NAMALWA (cell line): ENCODE data around the gene TPRKB.
"Not testable (repeated sequence)": the region's sequence is repeated elsewhere in the genome, so short reads cannot be mapped to it uniquely, and the experiment has no call there.

Experiments used
- DNase-seq: peaks from one replicate; pipeline ENCODE4 v3.0.0-alpha.2; 2015; ENCODE audit warnings: low spot score

TPRKB gene

GRCh38 chr2:73700131-73700611 is 37.0 kb downstream of the TPRKB start:
- DNase-seq = no peak

GRCh38 chr2:73699437-73699836 is 37.7 kb downstream of the TPRKB start:
- DNase-seq = no peak

- no peak for DNase-seq
Observed at GRCh38 chr2:73698101-73698500, 39.0 kb downstream of the TPRKB start.

- DNase-seq = no peak
Observed at GRCh38 chr2:73697606-73698005, 39.5 kb downstream of the TPRKB start.

- not testable (repeated sequence) for DNase-seq
Observed at GRCh38 chr2:73696985-73697384, 40.2 kb downstream of the TPRKB start.

GRCh38 chr2:73696521-73696920 is 40.6 kb downstream of the TPRKB start:
- not testable (repeated sequence) for DNase-seq

- peak; percentile 60 for DNase-seq
Observed at GRCh38 chr2:73690372-73691088, 46.6 kb downstream of the TPRKB start.

GRCh38 chr2:73688494-73688893 is 48.7 kb downstream of the TPRKB start:
- DNase-seq = not testable (repeated sequence)

- no peak for DNase-seq
Observed at GRCh38 chr2:73685764-73686438, 51.2 kb downstream of the TPRKB start.

GRCh38 chr2:73684905-73685304 is 52.2 kb downstream of the TPRKB start:
- not testable (repeated sequence) for DNase-seq

GRCh38 chr2:73684325-73684724 is 52.8 kb downstream of the TPRKB start:
- DNase-seq = not testable (repeated sequence)

- DNase-seq = peak; percentile 69
Observed at GRCh38 chr2:73679951-73680571, 57.1 kb downstream of the TPRKB start.
